H1 (cell line): ENCODE results near the gene LCLAT1. TPM values are rescaled to one million over a fixed set of nuclear protein-coding genes. Genes with fewer than 3 reads are reported as not detected.
A peak's percentile ranks its signal among the peaks of the same experiment; 100 is the strongest.

ENCODE experiments used
- CTCF ChIA-PET: fragments of 300-600 bp; sonication (Branson Sonifier 250); formaldehyde crosslinking; loops from one replicate; lab custom pipeline; 2021; ENCODE audit not compliant: partially characterized antibody; lab: Charles Lee
- POLR2A ChIA-PET: fragments of 300-600 bp; sonication (Branson Sonifier 250); formaldehyde crosslinking; loops from one replicate; lab custom pipeline; 2021; ENCODE audit warnings: inconsistent platforms; ENCODE audit not compliant: partially characterized antibody; lab: Charles Lee
- DNase-seq, 2 experiments: peaks; one replicate each; pipeline versions ENCODE4 v3.0.0 to v3.0.0-alpha.2; 2010 to 2022; ENCODE audit warnings: low spot score in 2 of 2, low read depth in 1 of 2, mixed read lengths in 1 of 2
- FAIRE-seq: peaks from 2 replicates; lab custom pipeline; 2011; peaks lifted over from hg19 to GRCh38; lab: Jason Lieb, UNC
- H2AFZ ChIP-seq: 2 replicates; pipeline ENCODE4 v1.8.1; 2012; ENCODE audit warnings: low read length, inconsistent platforms
- H2AK5ac ChIP-seq: 2 replicates; pipeline ENCODE4 v1.6.1; 2013; ENCODE audit warnings: low read depth, low read length
- H2BK120ac ChIP-seq: replicated peaks from 2 replicates; pipeline ENCODE3; 2013; ENCODE audit warnings: low read depth, low read length, inconsistent platforms
- H2BK12ac ChIP-seq: 2 replicates; pipeline ENCODE4 v1.6.1; 2013; ENCODE audit warnings: low read depth, low read length
- H2BK15ac ChIP-seq: 2 replicates; pipeline ENCODE4 v1.6.1; 2013; ENCODE audit warnings: low read length
- H2BK20ac ChIP-seq: 2 replicates; pipeline ENCODE4 v1.6.1; 2013; ENCODE audit warnings: low read length
- H2BK5ac ChIP-seq: 2 replicates; pipeline ENCODE4 v1.6.1; 2013; ENCODE audit warnings: low read depth, low read length
- H3K14ac ChIP-seq: 2 replicates; pipeline ENCODE4 v1.6.1; 2013; ENCODE audit warnings: inconsistent platforms; ENCODE audit not compliant: insufficient read length
- H3K18ac ChIP-seq: 2 replicates; pipeline ENCODE4 v1.6.1; 2013; ENCODE audit warnings: low read length; ENCODE audit errors: extremely low read depth
- H3K23ac ChIP-seq: 2 replicates; pipeline ENCODE4 v1.6.1; 2013; ENCODE audit warnings: inconsistent platforms; ENCODE audit not compliant: insufficient read length
- H3K23me2 ChIP-seq: 2 replicates; pipeline ENCODE4 v1.6.1; 2013; ENCODE audit warnings: low read depth, low read length
- H3K27ac ChIP-seq: 2 replicates; pipeline ENCODE4 v1.6.1; 2011; ENCODE audit warnings: low read depth, low read length, inconsistent platforms
- H3K27me3 ChIP-seq, 4 experiments: replicated peaks in 1 of 4; 1 replicate in 1 of 4; 2 replicates in 3 of 4; pipeline versions ENCODE4 v1.6.1 to v1.8.1; 2011 to 2013; ENCODE audit warnings: low read length in 3 of 4, mild to moderate bottlenecking in 3 of 4, inconsistent platforms in 2 of 4, mixed read lengths in 2 of 4, moderate library complexity in 1 of 4; ENCODE audit not compliant: control insufficient read depth in 3 of 4, insufficient read depth in 3 of 4; ENCODE audit errors: extremely low read depth in 1 of 4
- H3K36me3 ChIP-seq, 4 experiments: 2 replicates each; pipeline versions ENCODE4 v1.6.1 to v1.8.1; 2011 to 2013; ENCODE audit warnings: mild to moderate bottlenecking in 4 of 4, low read length in 3 of 4, moderate library complexity in 2 of 4, control low read depth in 1 of 4, inconsistent platforms in 1 of 4; ENCODE audit not compliant: insufficient read depth in 4 of 4, control insufficient read depth in 2 of 4
- H3K4ac ChIP-seq: replicated peaks from 2 replicates; pipeline ENCODE3; 2013; ENCODE audit warnings: low read length, low read depth, mixed read lengths, inconsistent platforms; ENCODE audit not compliant: insufficient read length
- H3K4me1 ChIP-seq, 4 experiments: replicated peaks in 1 of 4; 1 replicate in 1 of 4; 2 replicates in 3 of 4; pipeline versions ENCODE4 v1.6.1 to v1.8.1; 2011 to 2013; ENCODE audit warnings: low read length in 3 of 4, inconsistent platforms in 2 of 4, mixed read lengths in 1 of 4; ENCODE audit not compliant: insufficient read depth in 4 of 4, control insufficient read depth in 3 of 4
- H3K4me2 ChIP-seq, 2 experiments: 2 replicates each; pipeline versions ENCODE4 v1.6.1 to v1.8.1; 2011 to 2013; ENCODE audit warnings: low read depth in 2 of 2, low read length in 2 of 2, control low read depth in 1 of 2, inconsistent platforms in 1 of 2, mild to moderate bottlenecking in 1 of 2; ENCODE audit not compliant: insufficient read depth in 1 of 2
- H3K4me3 ChIP-seq, 4 experiments: fragments of 200-600, 300-600 bp in 1 of 4; sonication (generic), shearing (Covaris generic), sonication (Bioruptor Twin) in 1 of 4; 2 replicates each; pipeline versions ENCODE4 v1.5.1 to v1.8.1; 2011 to 2016; ENCODE audit warnings: low read length in 4 of 4, low read depth in 3 of 4, control low read depth in 2 of 4, inconsistent platforms in 2 of 4, mild to moderate bottlenecking in 2 of 4, mixed read lengths in 1 of 4, moderate library complexity in 1 of 4; ENCODE audit not compliant: insufficient read depth in 2 of 4; ENCODE audit errors: extremely low read depth in 1 of 4
- H3K56ac ChIP-seq: replicated peaks from 2 replicates; pipeline ENCODE3; 2013; ENCODE audit warnings: low read depth, mild to moderate bottlenecking, mixed read lengths, low read length, inconsistent platforms; ENCODE audit not compliant: insufficient read length
- H3K79me1 ChIP-seq: 2 replicates; pipeline ENCODE4 v1.6.1; 2013; ENCODE audit warnings: low read depth, low read length, control low read depth
- H3K79me2 ChIP-seq, 2 experiments: 2 replicates each; pipeline versions ENCODE4 v1.6.1 to v1.8.1; 2012 to 2013; ENCODE audit warnings: low read length in 2 of 2, mild to moderate bottlenecking in 2 of 2, inconsistent platforms in 1 of 2; ENCODE audit not compliant: insufficient read depth in 2 of 2, control insufficient read depth in 1 of 2
- H3K9ac ChIP-seq, 4 experiments: replicated peaks in 1 of 4; 1 replicate in 1 of 4; 2 replicates in 3 of 4; pipeline versions ENCODE4 v1.6.1 to v1.8.1; 2011 to 2013; ENCODE audit warnings: low read depth in 3 of 4, low read length in 3 of 4, control low read depth in 2 of 4, mild to moderate bottlenecking in 2 of 4, moderate library complexity in 2 of 4, inconsistent platforms in 1 of 4; ENCODE audit errors: extremely low read depth in 1 of 4
- H3K9me3 ChIP-seq, 2 experiments: 2 replicates each; pipeline versions ENCODE4 v1.6.1 to v1.8.1; 2012 to 2013; ENCODE audit warnings: mild to moderate bottlenecking in 2 of 2, moderate library complexity in 2 of 2, control low read depth in 1 of 2, inconsistent platforms in 1 of 2, low read depth in 1 of 2, low read length in 1 of 2, mixed read lengths in 1 of 2; ENCODE audit not compliant: insufficient read depth in 2 of 2
- H4K20me1 ChIP-seq, 2 experiments: replicated peaks in 1 of 2; 2 replicates each; pipeline versions ENCODE3 to v1.8.1; 2011 to 2013; ENCODE audit warnings: inconsistent platforms in 2 of 2, low read length in 2 of 2, mild to moderate bottlenecking in 1 of 2; ENCODE audit not compliant: insufficient read depth in 2 of 2, control insufficient read depth in 1 of 2
- H4K5ac ChIP-seq: 2 replicates; pipeline ENCODE4 v1.6.1; 2013; ENCODE audit warnings: low read length, low read depth, mixed read lengths, inconsistent platforms; ENCODE audit not compliant: insufficient read length
- H4K8ac ChIP-seq: 2 replicates; pipeline ENCODE4 v1.8.0; 2013; ENCODE audit warnings: mild to moderate bottlenecking, moderate library complexity, low read length, inconsistent platforms; ENCODE audit not compliant: insufficient read depth; ENCODE audit errors: extremely low read depth
- H4K91ac ChIP-seq: replicated peaks from 2 replicates; pipeline ENCODE3; 2013; ENCODE audit warnings: low read length, mixed read lengths, inconsistent platforms; ENCODE audit not compliant: insufficient read length
- BACH1 ChIP-seq: IDR thresholded peaks from 2 replicates; pipeline ENCODE4 v1.6.1; 2012; ENCODE audit warnings: low read length, improper control_type of control experiment
- CBX8 ChIP-seq: fragments of 300-800, 300-1000 bp; sonication (generic); IDR thresholded peaks from 2 replicates; pipeline ENCODE4 v1.7.1; 2016; ENCODE audit warnings: low read depth, low read length, borderline replicate concordance
- CEBPB ChIP-seq: IDR thresholded peaks from 2 replicates; pipeline ENCODE4 v1.6.1; 2012; ENCODE audit warnings: low read depth, low read length
- CHD2 ChIP-seq: IDR thresholded peaks from 2 replicates; pipeline ENCODE4 v1.6.1; 2012; ENCODE audit warnings: low read length, improper control_type of control experiment
- FOSL1 ChIP-seq: IDR thresholded peaks from 2 replicates; pipeline ENCODE4 v1.6.1; 2011; ENCODE audit warnings: mild to moderate bottlenecking, low read depth, low read length, moderate library complexity; ENCODE audit not compliant: insufficient read depth
- HDAC6 ChIP-seq: IDR thresholded peaks from one replicate; pipeline ENCODE4 v1.7.1; 2012; ENCODE audit warnings: low read depth, mild to moderate bottlenecking, inconsistent platforms, low read length, moderate library complexity
- PHF8 ChIP-seq: fragments of 200-600 bp; sonication (generic); conservative IDR thresholded peaks from 2 replicates; pipeline ENCODE4 v1.7.1; 2012; ENCODE audit warnings: low read depth, mild to moderate bottlenecking, inconsistent platforms, low read length, moderate library complexity
- RAD21 ChIP-seq, 2 experiments: IDR thresholded peaks in 1 of 2; conservative IDR thresholded peaks in 1 of 2; 2 replicates each; pipeline ENCODE4 v1.6.1; 2011; ENCODE audit warnings: low read depth in 2 of 2, low read length in 2 of 2, improper control_type of control experiment in 1 of 2, inconsistent platforms in 1 of 2, mild to moderate bottlenecking in 1 of 2, moderate library complexity in 1 of 2
- RXRA ChIP-seq: IDR thresholded peaks from 2 replicates; pipeline ENCODE4 v1.6.1; 2011; ENCODE audit warnings: low read depth, mild to moderate bottlenecking, low read length, moderate library complexity; ENCODE audit not compliant: insufficient read depth
- SIN3A ChIP-seq, 2 experiments: IDR thresholded peaks in 1 of 2; conservative IDR thresholded peaks in 1 of 2; 2 replicates each; pipeline ENCODE4 v1.6.1; 2011 to 2012; ENCODE audit warnings: low read length in 2 of 2, improper control_type of control experiment in 1 of 2, low read depth in 1 of 2, mild to moderate bottlenecking in 1 of 2
- TAF1 ChIP-seq: IDR thresholded peaks from 2 replicates; pipeline ENCODE4 v1.6.1; 2011; ENCODE audit warnings: mild to moderate bottlenecking, low read depth, low read length
- WGBS, 2 experiments: shearing (Covaris generic) in 1 of 2; methylation state at CpG; one replicate each; pipeline versions ENCODE4 v1.1.6 to v1.1.7; 2013 to 2015; ENCODE audit warnings: low lambda C conversion rate in 2 of 2, mixed read lengths in 2 of 2, inconsistent platforms in 1 of 2, low coverage in 1 of 2, missing lambda C conversion rate in 1 of 2; ENCODE audit not compliant: insufficient replicate concordance in 2 of 2, insufficient coverage in 1 of 2, insufficient read length in 1 of 2; ENCODE audit errors: extremely low coverage in 1 of 2, missing lambda C conversion rate in 1 of 2; 5-methylcytosine and 5-hydroxymethylcytosine counted together
- polyA plus RNA-seq, 7 experiments: library from polyadenylated mRNA; depleted of rRNA in 3 of 7; stranded (reverse) in 5 of 7; unstranded in 2 of 7; fragments of >200 nt in 5 of 7; fragments of 200-250 nt in 2 of 7; gene quantifications; 1 replicate in 5 of 7; 2 replicates in 1 of 7; 4 replicates in 1 of 7; pipeline versions ENCODE4 v1.2.1 to v1.2.3, GENCODE V29; 2011 to 2013; ENCODE audit warnings: missing spikeins in 2 of 7, mixed read lengths in 2 of 7
- total RNA-seq: library from RNA; stranded (reverse); fragmentation: NEBNext Ultra II Directional; extraction: Animal tissue kit (Norgen Biotek cat#: 25700); gene quantifications from 2 replicates; pipeline ENCODE4 v1.2.1, GENCODE V29; 2021

Gene LCLAT1
- total and polyA plus RNA-seq, 2 of the 8 experiments (the other 6 are each of a cell fraction or from before 2014, with no cell fraction given): 7.6 to 22.0 TPM

DNA sequence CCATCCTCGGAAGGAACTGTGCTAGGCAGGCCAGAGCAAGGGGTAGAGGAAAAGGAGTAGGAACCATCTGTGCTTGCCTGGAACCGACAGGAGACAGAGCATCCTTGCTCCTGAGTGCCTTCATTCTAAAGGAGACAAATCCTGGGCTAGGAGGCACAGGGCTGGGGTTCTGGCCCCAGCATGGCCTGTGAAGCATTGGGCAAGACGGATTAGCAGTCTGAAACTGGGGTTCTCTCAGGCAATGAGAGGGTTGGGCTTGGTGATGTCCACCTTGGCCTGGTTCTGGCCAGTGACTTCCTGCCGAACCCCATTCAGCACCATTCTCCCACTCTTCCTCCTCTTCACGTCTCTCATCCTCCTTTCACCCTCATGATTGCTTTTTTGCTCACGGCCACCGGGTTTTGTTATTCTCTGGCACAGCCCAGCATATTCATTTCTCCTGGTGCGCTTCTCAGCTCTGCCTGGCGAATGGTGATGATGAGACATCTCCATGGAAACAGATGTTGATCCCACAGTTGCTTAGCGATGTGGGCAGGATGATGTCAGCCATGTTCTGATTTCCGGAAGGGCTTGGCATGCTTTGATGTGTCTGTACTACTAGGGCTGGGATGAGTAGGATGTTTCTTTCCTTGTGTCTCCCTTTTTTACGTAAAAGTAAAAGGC, 232.5 kb downstream of the LCLAT1 start:
- Histone ChIP-seq H4K5ac (no peak overlapping the region), H2BK15ac (no peak overlapping the region), H3K9me3 (no peaks in the 10 kb centered on the region), H2AFZ (no peak overlapping the region), H2BK12ac (no peak overlapping the region), H3K23ac (no peak overlapping the region), H2BK20ac (no peak overlapping the region), H4K20me1 (no peaks in the 10 kb centered on the region), H3K18ac (no peak overlapping the region), H3K4me3 (no peak overlapping the region), H3K23me2 (no peaks in the 10 kb centered on the region), H2BK120ac (no peak overlapping the region), H3K4me2 (no peak overlapping the region), H4K91ac (no peak overlapping the region), H3K79me2 (no peaks in the 10 kb centered on the region), H2BK5ac (no peak overlapping the region), H3K27ac (no peak overlapping the region), H3K4ac (no peak overlapping the region), H3K79me1 (no peaks in the 10 kb centered on the region; the same call in 1 of the 2 replicates), H3K56ac (no peak overlapping the region), H3K36me3 (no peaks in the 10 kb centered on the region), H3K9ac (no peak overlapping the region), H3K27me3 (no peaks in the 10 kb centered on the region), H2AK5ac (no peak overlapping the region), H4K8ac (no peak overlapping the region), H3K14ac (no peak overlapping the region), H3K4me1 (no peaks in the 10 kb centered on the region)
- ChIA-PET CTCF (interaction anchor here (1.1 kb wide), 1 partner anchor 471 kb away, joined by 3 read pairs; no protein-coding TSS in a partner anchor), POLR2A (no interaction called here)
- peak in 1 of 2 experiments; percentile 33 for DNase-seq
- TF ChIP-seq TAF1 (no peak), CHD2 (no peak), PHF8 (no peak), RAD21 (IDR thresholded peaks at IDR 0.05 in 1 of 2, conservative IDR thresholded peaks at IDR 0.05 in 1 of 2; ENCODE audit: low read depth in 2 of 2, low read length in 2 of 2) (no peak), HDAC6 (no peak), SIN3A (conservative IDR thresholded peaks at IDR 0.05 in 1 of 2, IDR thresholded peaks at IDR 0.05 in 1 of 2; ENCODE audit: low read depth in 1 of 2, low read length in 2 of 2) (no peak), CBX8 (no peak), RXRA (no peak), BACH1 (no peak), CEBPB (no peak), FOSL1 (no peak)
- WGBS, 2 experiments: 84 to 100% methylated on average over 1 to 12 of the region's 12 CpGs
- FAIRE-seq: no peak
